GM18858 (cell line): ENCODE measurements around the gene GRK6.

Source experiments
- ATAC-seq: cut with Tn5 transposase; IDR thresholded peaks from one replicate; pipeline ENCODE4 v1.9.1; 2021; ENCODE audit not compliant: unreplicated experiment

GRK6 gene

DNA sequence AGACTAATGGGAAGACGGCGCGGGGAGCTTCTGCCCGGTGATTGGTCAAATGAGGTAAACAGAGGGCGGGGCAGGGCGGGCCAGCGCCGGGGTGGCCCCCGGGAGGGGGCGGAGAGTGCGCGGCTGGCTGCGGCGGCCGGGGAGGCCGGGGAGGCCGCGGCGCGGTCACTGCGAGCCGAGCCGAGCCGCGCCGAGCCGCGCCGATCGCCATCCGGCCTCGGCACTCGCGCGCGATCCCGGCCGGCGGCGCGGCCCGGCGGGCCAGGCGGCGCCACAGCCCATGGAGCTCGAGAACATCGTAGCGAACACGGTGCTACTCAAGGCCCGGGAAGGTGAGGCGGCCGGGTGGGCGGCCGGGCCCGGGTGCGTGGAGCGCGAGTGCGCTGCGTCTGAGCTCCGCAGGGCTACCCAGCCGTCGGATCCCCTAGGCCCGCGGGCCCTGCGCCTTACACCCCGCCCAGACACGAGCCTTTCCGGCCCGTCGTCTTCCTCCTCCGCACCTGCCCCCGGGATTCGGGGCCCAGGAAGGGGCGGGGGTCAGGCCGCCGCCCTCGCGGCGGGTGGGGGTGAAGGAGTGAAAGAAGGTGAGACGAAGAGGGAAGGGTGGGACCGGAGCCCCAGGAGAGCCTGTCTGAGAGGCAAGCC lies at the start of gene GRK6:
TSS of gene GRK6 (plus strand) at position 111 of the 645 bp plus-strand sequence. CDS start at position 281, 170 bp downstream.
- ATAC-seq: peak; percentile 3

DNA sequence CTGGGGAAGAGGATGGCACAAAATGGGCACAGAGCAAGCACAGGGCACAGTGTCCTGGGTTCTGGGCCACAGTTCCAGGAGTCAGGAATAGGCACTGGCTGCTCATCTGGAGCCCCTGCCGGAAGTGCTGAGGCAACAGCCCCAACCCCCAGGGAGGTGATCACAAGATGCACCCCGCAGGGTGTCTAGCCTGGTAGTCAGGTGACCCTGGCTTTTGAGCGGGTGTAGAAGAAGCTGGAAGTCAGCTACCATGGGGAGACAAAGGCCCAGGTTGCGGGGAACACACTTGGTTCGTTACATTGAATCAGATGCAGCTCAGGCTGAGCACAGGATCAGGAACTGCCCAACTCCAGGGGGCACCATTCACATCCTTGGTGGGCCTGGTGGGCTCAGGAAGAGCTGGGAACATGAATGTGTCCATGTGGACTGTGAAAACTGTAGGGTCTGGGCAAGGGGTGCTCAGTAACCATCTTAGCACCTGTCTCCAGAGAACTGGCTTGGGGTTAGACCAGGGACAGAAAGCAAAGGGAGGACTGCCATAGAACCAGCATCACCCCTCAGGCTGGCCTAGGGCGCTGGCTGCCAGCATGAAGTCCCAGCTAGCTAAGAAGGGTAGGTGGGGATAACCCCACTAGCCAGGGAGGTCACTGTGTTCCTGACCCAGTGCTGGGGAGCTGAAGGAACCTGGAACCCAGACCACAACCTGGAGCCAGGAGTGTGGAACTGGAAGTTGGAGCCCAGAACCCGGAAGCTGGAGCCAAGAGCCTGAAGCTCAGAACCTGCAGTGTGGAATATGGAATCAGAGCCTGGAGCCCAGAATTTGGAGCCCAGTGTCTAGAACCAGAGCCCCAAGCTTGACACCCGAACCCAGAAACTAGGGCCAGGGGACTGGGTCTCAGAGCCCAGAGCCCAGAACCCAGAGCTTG lies 48.4 kb upstream of the GRK6 start:
- ATAC-seq: no peak

DNA sequence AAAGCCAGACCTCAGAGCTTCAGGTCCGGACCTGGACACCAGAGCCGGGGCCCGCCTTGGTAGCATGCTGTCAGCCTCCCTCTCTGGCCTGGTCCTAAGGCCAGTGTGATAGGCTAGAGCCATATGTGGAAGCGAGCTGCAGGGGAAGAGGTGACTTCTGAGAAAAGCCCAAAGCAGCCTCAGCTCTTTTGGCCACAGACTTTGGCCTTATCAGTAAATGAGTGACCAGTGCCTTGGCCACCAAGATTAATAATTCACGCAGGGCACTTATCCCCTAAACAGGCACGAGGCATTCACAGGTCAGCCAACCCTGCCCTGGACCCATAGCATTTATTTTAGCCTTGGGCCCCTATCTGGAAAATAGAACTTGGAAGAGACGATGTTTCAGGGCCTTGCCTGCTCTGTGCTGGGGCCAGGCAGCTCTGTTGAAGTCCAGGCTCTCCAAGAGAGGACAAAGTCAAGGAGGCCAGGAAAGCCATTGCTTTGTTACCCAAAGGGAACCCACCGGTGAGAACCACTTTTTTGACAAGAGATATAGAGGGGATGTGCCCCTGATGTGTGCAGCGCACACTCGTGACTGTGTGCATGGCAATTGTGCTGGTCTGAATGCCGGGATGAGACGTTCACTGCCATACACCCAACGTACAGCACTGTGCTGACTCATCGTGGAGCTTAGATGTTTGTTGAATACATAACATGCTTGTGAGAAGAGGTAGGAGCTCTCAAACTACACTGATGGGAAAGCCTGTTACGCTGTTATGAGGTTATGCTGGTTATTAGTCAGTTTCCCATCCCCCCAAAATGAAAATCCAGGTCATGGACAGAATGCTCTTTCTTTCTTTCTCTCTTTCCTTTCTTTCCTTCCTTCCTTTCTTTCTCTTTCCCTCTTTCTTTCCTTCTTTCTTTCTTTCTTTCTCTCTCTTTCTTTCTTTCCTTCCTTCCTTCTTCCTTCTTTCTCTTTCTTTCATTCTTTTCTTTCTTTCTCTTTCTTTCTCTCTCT lies 47.3 kb upstream of the GRK6 start:
- ATAC-seq: no peak

DNA sequence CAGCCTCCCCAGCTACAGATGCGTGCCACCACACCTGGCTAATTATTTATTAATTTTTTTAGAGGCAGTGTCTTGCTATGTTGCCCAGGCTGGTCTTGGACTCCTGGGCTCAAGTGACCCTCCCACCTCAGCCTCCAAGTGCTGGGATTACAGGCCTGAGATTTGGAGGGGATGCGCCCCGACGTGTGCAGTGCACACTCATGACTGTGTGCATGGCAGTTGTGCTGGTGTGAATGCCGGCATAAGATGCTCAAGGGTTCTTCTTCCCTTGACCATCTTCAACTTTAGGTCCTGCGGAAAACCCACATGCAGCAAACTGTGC lies 45.7 kb upstream of the GRK6 start:
- ATAC-seq: no peak

DNA sequence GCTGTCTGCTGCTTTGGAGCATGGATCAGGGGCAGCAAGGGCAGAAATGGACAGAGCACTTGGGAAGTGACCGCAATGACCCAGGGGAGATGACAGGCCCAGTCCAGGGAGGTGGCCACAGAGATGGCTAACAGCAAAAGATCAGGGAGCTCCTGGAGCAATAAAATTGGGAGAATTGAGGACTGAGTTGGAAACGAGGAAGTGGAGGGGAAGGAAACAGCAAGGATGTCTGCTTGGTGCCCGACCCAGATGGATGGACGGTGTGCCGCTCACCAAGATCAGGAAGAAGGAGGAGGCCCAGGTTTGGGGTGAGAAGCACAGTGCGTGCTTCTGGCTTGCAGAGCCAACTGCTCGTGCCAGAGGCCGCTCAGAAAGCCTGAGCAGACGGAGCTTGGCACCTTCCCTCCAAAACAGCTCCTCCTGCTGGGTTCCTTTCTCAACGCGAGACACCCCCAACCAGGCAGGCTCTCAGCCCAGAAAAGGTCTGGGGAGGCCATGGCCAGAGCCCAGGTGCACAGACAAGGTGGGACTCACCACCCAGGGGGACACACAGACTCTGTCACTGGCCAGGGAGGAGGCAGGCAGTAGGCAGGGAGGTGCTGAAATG lies 44.0 kb upstream of the GRK6 start:
- no peak for ATAC-seq

DNA sequence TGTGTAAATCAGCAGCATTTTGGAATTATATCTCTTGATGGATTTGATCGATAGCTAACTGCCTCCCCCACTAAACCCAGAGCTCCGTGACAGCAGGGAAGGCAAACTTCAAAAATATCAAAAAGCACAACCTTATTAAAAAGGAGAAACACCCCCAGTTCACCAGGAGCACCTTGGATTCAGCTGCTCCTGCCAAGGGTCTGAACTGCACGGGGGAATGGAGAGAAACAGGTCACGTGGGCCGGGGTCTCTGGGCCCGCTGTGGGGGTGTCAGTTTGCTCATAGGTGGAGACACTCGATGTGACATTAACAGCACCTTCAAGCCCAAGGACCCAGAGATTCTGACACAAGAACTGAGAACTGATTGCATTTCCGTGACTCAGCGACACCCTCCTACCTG lies 43.3 kb upstream of the GRK6 start:
- ATAC-seq: no peak

DNA sequence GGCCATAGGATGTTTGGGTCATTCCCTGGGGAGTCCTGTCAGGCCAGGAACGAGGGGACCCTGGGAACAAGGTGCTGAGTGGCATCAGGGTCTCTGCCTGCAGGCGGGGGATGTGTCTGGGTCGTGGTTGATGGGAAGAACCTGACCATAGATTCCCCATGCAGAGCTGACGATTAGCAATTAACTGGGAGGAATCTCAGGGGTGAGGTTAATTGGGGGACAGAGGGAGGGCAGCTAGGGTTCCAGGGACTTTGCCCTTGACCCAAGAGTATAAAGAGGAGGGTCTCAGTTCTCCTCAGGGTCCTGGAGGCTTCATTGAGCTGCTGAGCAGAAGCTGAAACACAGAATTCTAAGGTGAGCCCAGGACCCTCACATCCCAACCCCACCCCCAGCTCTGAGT lies 42.3 kb upstream of the GRK6 start, which contains the start of gene SLC34A1:
TSS of gene SLC34A1 (plus strand) at position 301 of the 400 bp plus-strand sequence. CDS start 1,308 bp downstream, outside the sequence.
- ATAC-seq: no peak

DNA sequence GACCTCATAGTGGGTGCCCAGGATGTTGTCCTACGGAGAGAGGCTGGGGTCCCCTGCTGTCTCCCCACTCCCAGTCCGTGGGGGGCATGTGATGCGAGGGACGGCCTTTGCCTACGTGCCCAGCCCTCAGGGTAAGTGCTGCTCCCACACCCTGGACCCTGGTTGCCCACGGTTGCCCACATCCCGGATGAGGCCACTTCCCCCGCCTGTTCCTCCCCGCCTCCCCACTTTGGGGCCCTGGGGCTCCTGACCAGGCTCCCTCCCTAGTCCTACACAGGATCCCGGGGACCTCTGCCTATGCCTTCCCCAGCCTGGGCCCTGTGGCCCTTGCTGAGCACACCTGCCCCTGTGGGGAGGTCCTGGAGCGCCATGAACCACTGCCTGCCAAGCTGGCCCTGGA lies 40.8 kb upstream of the GRK6 start:
- ATAC-seq: no peak

DNA sequence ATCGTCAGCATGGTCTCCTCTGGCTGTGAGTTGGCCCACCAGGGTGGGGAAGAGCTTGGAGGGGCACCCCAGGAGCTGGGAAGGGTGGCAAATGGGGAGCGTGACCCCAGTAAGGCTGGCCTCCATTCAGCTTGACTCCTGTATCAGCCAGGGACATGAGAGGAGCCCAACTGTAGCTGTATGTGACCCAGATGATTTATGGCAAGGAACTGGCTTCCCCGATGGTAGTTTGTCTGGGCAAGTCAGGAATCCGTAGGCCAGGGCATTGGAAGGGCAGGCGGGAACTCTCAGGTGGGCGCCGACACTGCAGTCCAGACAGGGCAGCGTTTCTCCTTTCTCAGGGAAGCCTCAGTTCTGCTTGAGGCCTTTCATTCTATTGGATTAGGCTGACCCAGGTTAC lies 39.9 kb upstream of the GRK6 start:
- no peak for ATAC-seq

DNA sequence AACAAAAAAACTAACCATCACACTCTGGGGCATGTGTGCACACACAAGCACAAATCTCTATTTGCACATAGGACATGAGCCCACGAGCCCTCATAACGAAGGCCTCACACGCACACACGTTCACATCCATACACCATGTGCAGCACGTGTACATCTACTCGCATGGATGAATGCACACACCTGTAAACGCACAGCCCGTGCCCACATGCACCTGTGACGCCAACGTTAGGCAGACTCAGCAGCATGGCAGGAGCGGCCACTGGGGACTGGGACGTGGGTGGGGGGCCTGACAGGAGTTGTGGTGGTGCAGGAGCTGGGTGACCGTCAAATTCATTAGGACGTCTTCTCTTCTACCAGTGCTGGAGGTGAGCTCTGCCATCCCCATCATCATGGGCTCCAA lies 39.1 kb upstream of the GRK6 start:
- ATAC-seq: no peak

DNA sequence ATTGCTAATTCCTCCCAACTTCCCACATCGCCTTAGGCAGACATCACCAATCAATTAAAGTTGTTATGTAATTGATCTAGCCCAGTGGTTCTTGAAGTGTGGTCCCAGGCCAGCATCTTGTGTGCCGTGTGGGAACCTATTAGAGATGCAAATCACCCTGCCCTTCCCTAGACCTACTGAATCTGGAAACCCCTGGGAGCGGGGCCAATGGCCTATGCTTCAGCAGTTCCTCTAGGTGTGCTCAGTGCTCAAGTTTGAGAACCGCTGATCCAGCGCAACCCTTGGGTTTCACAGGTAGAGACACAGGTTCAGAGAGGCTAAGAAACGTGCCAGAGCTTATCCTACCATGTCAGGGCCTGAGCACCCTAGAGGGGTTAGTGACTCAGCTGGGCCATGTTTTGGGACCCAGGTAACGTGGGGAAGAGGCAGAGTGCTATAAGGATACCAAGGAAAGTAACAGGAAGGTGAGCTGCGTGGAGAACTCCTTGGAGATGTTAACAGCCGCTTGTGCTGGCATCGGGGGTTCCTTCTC lies 37.9 kb upstream of the GRK6 start:
- ATAC-seq: no peak

DNA sequence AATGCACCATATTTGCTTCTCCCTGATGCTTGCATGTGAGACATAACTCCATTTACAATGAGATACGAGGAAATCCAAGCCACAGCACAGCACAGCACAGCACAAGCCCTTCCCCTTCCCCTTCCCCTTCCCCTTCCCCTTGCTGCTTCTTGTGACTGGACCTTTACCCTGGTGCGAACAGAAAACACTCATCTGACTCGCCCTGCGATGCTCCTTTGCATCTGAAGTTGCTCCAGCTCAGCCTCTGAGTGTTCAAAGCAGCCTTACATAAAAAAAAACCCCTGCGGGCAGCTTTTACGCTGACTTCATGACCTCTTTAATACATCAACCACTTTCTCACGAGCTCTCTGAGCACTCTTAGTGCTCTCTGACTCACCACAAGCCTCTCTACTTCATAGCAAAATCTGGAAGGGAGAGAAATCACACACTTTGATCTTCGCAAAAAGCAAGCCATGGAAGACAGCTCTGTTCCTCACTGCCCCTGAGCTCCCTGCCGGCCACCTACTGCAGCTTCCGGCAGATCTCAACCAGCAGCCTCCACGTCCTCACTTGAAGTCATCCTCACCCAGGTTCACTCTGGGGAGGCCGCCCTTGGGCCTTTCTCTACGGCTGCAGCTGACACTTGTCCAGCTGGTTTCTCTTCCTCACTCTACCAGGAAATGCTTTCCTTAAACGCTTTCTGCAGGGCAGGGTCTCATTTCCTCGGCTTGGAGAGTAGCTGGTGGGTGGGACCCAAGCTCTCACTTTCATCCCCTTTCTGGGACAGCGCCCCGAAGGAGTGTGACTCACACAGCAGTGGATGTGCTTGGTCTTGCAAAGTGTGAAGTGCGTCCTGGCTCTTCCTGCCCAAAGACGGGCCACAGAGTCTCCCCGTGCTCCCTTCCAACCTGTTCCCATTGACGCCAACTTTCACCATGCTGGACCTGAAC lies 37.0 kb upstream of the GRK6 start:
- peak; percentile 39 for ATAC-seq

DNA sequence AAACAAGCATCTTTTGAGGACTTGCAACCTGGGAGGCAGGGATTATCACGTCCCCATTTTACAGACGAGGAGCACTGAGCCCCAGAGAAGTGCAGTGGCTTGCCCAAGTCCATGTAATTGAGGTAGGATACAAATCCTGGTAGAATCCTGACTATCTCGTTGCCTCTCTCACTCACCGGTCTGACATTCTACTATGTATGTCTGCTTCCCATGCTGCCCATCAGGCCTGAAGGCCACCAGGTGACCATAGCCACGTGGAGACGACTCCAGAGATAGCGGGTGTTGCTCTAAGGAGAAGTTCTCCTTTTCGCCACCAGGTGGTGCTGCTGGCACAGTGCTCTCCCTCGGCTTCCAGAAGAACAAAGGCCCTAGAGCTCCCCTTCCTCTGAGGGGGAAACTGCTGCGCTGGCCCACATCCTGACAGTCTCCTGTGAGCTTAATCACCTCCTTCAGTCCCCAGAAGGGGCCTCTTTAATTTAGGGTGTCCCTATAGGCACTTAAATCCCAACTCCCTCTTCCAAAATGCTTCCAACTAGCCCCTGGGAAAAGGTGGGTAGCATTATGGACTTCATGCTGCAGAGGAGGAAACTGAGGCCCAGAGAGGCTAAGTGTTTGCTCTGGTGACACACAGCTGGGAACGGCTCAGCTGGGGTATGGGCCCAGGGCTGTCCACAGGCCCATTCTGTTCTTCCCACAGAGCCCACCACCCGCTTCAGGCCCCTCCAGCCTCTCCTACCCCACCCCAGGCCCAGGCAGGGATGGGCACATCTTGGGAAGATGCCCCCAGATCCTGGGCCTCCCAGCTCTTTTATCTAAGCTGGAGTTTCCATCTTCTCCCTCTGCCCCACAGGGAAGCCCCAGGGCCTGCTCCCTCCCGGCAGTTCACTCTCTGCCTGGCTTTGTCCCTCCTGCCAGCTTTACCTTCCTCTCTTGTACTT lies 35.8 kb upstream of the GRK6 start:
- no peak for ATAC-seq

DNA sequence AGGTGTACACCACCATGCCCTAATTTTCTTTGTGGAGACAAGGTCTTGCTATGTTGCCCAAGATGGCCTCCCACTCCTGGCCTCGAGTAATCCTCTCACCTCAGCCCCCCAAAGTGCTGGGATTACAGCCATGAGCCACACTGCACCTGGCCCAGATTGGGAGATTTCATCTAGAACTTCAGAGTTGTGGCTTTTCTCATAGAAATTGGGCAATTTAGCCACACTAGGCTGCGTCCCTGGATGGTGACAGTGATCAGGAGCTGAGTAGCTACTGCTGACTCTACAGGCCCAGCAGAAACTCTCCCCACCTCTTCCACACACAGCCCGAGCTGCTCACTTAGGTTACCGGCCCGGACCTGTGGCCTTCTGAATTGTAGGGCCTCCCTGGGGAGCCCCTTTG lies 33.7 kb upstream of the GRK6 start:
- no peak for ATAC-seq

DNA sequence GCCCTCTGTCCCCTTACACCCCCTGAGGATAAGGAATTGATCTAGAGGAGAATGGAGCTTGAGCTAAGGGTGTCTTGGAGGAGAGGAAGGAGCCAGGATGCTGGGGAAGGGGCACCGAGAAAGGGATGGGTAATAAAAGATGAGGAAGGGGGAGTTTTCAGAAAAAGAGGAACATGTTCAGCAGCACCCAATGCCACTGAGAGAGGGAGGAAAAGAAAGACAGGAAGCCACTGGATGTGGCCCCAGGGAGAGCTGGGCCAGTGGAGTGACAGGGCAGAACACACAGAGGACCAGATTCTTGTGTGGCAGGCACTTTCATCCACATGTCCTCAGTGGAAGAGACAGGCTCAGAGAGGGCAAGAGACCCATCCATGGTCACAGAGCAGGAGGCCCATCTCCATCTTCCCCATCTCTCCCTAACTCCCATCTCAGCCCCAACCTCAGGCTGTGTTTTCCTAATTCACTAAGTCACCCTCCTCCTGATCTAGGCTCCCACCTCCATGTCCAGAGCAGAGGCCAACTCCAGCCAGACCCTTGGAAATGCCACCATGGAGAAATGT lies 33.2 kb upstream of the GRK6 start:
- no peak for ATAC-seq

DNA sequence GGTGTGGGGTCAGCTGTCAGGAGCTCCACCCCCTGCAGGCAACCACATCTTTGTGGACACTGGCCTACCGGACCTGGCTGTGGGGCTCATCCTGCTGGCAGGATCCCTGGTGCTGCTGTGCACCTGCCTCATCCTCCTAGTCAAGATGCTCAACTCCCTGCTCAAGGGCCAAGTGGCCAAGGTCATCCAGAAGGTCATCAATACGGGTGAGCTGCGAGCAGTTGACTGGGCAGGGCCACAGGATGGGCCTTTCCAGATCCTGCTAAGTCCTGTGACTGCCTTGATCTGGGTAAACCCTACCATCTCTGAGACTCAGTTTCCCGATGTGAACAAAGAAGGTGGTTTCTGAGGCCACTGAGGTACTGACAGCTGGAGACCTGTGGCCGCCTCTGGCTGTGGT lies 32.5 kb upstream of the GRK6 start:
- ATAC-seq: no peak

DNA sequence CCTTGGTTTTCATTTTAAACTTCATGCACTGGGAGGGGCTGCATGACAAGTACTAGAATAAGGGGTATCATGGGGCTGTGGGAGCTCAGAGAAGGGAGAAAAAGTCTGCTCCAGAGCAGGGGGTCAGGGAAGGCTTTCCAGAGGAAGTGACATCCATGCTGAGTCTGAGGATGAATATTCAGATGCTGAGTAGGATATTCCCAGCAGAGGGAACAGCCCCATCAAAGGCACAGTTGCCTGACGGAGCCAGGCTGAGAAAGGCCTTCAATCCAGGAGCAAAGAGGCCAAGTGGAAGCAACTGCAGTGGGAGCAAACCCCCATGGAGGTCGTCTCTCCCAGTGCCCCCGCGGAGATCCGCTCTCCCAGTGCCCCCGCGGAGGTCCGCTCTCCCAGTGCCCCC lies 30.4 kb upstream of the GRK6 start:
- ATAC-seq: no peak

DNA sequence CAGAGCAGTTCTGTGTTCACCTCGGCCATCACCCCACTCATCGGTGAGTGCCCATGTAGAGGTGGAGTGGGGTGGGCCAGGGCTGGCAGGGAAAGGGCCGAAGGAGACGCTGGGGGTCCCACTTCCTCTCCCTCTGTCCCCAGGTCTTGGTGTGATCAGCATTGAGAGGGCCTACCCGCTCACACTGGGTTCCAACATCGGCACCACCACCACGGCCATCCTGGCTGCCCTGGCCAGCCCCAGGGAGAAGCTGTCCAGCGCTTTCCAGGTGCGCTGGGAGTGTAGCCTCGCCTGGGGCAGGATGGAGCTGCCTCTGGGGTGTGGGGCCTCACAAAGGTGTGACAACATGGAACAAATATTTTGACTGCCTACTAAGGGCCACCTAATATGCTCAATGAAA lies 29.7 kb upstream of the GRK6 start:
- no peak for ATAC-seq
